Heart right ventricle (tissue), 16 donors: ENCODE data around the gene CLDN2. TPM values are rescaled to one million over a fixed set of nuclear protein-coding genes. Genes with fewer than 3 reads are reported as not detected.

Experiments used
- ATAC-seq, 8 donors: fragments of 200-7000 bp; cut with Tn5 transposase; one replicate each; pipeline ENCODE4 v1.9.1; 2020; ENCODE audit warnings: mild to moderate bottlenecking in 8 of 8, moderate library complexity in 8 of 8, moderate number of reproducible peaks in 1 of 8
- DNase-seq, 2 donors: peaks; one replicate each; pipeline ENCODE4 v3.0.0-alpha.2; 2020
- H3K27ac ChIP-seq, 10 donors: fragments of 200-600 bp; sonication (generic) in 2 of 10; one replicate each; pipeline versions ENCODE4 v1.5.0 to v1.8.0; 2020 to 2022; ENCODE audit warnings: mild to moderate bottlenecking in 3 of 10
- H3K27me3 ChIP-seq, 7 donors: fragments of 200-600 bp; one replicate each; pipeline ENCODE4 v1.8.0; 2021 to 2022; ENCODE audit warnings: mild to moderate bottlenecking in 2 of 7
- H3K36me3 ChIP-seq, 9 donors: fragments of 200-600 bp; sonication (generic) in 1 of 9; one replicate each; pipeline versions ENCODE4 v1.5.0 to v1.8.0; 2020 to 2022; ENCODE audit warnings: mild to moderate bottlenecking in 2 of 9
- H3K4me1 ChIP-seq, 9 donors: fragments of 200-600 bp; sonication (generic) in 1 of 9; one replicate each; pipeline versions ENCODE4 v1.5.0 to v1.8.0; 2020 to 2022; ENCODE audit warnings: mild to moderate bottlenecking in 4 of 9
- H3K4me3 ChIP-seq, 10 donors: fragments of 200-600 bp; sonication (generic) in 2 of 10; one replicate each; pipeline versions ENCODE4 v1.5.0 to v1.8.0; 2020 to 2022; ENCODE audit warnings: mild to moderate bottlenecking in 7 of 10, moderate library complexity in 2 of 10
- H3K9me3 ChIP-seq, 11 donors: fragments of 200-600 bp in 10 of 11; sonication (generic) in 2 of 11; one replicate each; pipeline versions ENCODE4 v1.5.0 to v1.8.0; 2013 to 2022; ENCODE audit warnings: mild to moderate bottlenecking in 2 of 11, control low read depth in 1 of 11, moderate library complexity in 1 of 11
- CTCF ChIP-seq, 9 donors: fragments of 200-600 bp; sonication (generic) in 2 of 9; IDR thresholded peaks; one replicate each; pipeline versions ENCODE4 v1.5.0 to v1.8.0; 2021 to 2022; ENCODE audit warnings: antibody characterized with exemption in 9 of 9, mild to moderate bottlenecking in 5 of 9, moderate library complexity in 1 of 9
- WGBS, 2 donors: extraction: QIAGEN DNeasy Blood & Tissue Kit; methylation state at CpG; one replicate each; pipeline ENCODE4 v1.1.7; 2013; ENCODE audit warnings: inconsistent platforms in 1 of 2; 5-methylcytosine and 5-hydroxymethylcytosine counted together
- intact Hi-C, 10 donors: fragments of 100-400 bp; cut with DNase I; formaldehyde crosslinking; loops; one replicate each; pipeline versions ENCODE4 v1.11.1 to v1.14.2; 2022
- polyA plus RNA-seq, 2 donors: library from polyadenylated mRNA; stranded (reverse); fragments of 200-250 nt; gene quantifications; one replicate each; pipeline ENCODE4 v1.2.3, GENCODE V29; 2013
- total RNA-seq, 10 donors: library from RNA; stranded (reverse); fragmentation: NEBNext Ultra II Directional in 3 of 10; extraction: Animal tissue kit (Norgen Biotek cat#: 25700) in 3 of 10; gene quantifications; one replicate each; pipeline versions ENCODE4 v1.2.1 to v1.2.4, GENCODE V29; 2021 to 2023
- donor health status: Arrhythmogenic right ventricular cardiomyopathy.
- donor health status: ischemic (EF 13 %, LVEDD 7.1; RV severe dilation, severe dysfunction).
- donor health status: healthy with polysubstance abuse.
- donor health status: DM: no; HTN: yes; CAD: no.
- donor health status: DM: no; HTN: no; CAD: no.
- donor health status: ischemic (EF 25% LVEDD 6.9; RV normal size, moderate dysfunction).
- donor health status: ischemic (EF 25% LVEDD 5.7; RV mildly dilated, moderate dysfunction).
- donor health status: healthy.
- donor health status: DM: yes; HTN: yes; CAD: no.
- donor health status: Ischemic cardiomyopathy.
- donor health status: ischemic (EF 35%, LVEDD 5.7; RV mildly dilated, moderate dysfunction).
- donor health status: nonischemic (EF 11% LVEDD 7.7; RV severe dilation, severe dysfunction).
- donor health status: DM: yes; HTN: yes; CAD: no.
- donor health status: PGD.
- donor health status: ischemic (EF 29% LVEDD 5.4; RV normal size, mild dysfunction).
- donor health status: nonischemic (EF 23%, LVEDD 6.1; RV moderate dilation, normal function).

Gene CLDN2
- total and polyA plus RNA-seq, 12 donors = 0.03 TPM; not detected in 11

GRCh38 chrX:106901781-106902219, 18.4 kb upstream of the CLDN2 start:
- no peak overlapping the region for H3K4me3 ChIP-seq
- WGBS, 2 donors = 78 to 85% methylated on average over 4 of the region's 4 CpGs
- intact Hi-C loops = loop anchor here in 2 of 10 donors (5.0 kb wide), 2 partner anchors 41 to 51 kb away; no protein-coding TSS in a partner anchor
- H3K4me1 ChIP-seq = no peaks in the 10 kb centered on the region
- H3K27ac ChIP-seq = no peak overlapping the region
- no peak for ATAC-seq
- no peak for TF ChIP-seq CTCF (IDR thresholded peaks at IDR 0.05)
- no peaks in the 10 kb centered on the region for H3K9me3 ChIP-seq
- H3K36me3 ChIP-seq = no peaks in the 10 kb centered on the region
- H3K27me3 ChIP-seq = peaks cover 0 to 18% (median 0%) of the 10 kb centered on the region in 7 donors
- DNase-seq = no peak

- no peaks in the 10 kb centered on the region for H3K4me1 ChIP-seq
- ATAC-seq = no peak
- no peaks in the 10 kb centered on the region for H3K36me3 ChIP-seq
- TF ChIP-seq CTCF (IDR thresholded peaks at IDR 0.05) = no peak
- peaks cover 0 to 15% (median 0%) of the 10 kb centered on the region in 7 donors for H3K27me3 ChIP-seq
- no peak for DNase-seq
- intact Hi-C loops = loop anchor here in 2 of 10 donors (5.0 kb wide), 2 partner anchors 40 to 50 kb away; no protein-coding TSS in a partner anchor
- no peaks in the 10 kb centered on the region for H3K9me3 ChIP-seq
- no peak overlapping the region for H3K4me3 ChIP-seq
- 88 to 89% methylated on average over 2 of the region's 2 CpGs for WGBS, 2 donors
- no peak overlapping the region for H3K27ac ChIP-seq
These were observed 17.5 kb upstream of the CLDN2 start for GRCh38 chrX:106902684-106903083.

- Histone ChIP-seq H3K36me3 (no peaks in the 10 kb centered on the region), H3K9me3 (no peaks in the 10 kb centered on the region), H3K27ac (no peak within 1 kb of the TSS), H3K27me3 (peaks cover 0 to 15% (median 0%) of the 10 kb centered on the region in 7 donors), H3K4me1 (no peaks in the 10 kb centered on the region), H3K4me3 (no peak within 1 kb of the TSS)
- 58 to 88% methylated on average over 1 of the region's 1 CpG for WGBS, 2 donors
- ATAC-seq (no peak), DNase-seq (no peak)
- no peak for TF ChIP-seq CTCF (IDR thresholded peaks at IDR 0.05)
- intact Hi-C loops = loop anchor here in 2 of 10 donors (5.0 kb wide), 2 partner anchors 39 to 49 kb away; no protein-coding TSS in a partner anchor
These were observed 16.8 kb upstream of the CLDN2 start, which contains the start of gene RIPPLY1 for GRCh38 chrX:106903291-106903824. Gene RIPPLY1, minus strand, starts transcription at chrX:106903341. Its CDS starts 54 bp downstream, at chrX:106903287.

- no peak for TF ChIP-seq CTCF (IDR thresholded peaks at IDR 0.05)
- no peaks in the 10 kb centered on the region for H3K4me1 ChIP-seq
- peaks cover 0 to 15% (median 0%) of the 10 kb centered on the region in 7 donors for H3K27me3 ChIP-seq
- intact Hi-C loops = loop anchor here in 2 of 10 donors (5.0 kb wide), 2 partner anchors 38 to 48 kb away; no protein-coding TSS in a partner anchor
- DNase-seq (no peak), ATAC-seq (peak in 1 of 8 donors; percentile 61)
- no peak overlapping the region for H3K4me3 ChIP-seq
- H3K27ac ChIP-seq = no peak overlapping the region
- no peaks in the 10 kb centered on the region for H3K36me3 ChIP-seq
- H3K9me3 ChIP-seq = no peaks in the 10 kb centered on the region
- WGBS, 2 donors = 69 to 83% methylated on average over 5 of the region's 5 CpGs
These were observed 16.2 kb upstream of the CLDN2 start for GRCh38 chrX:106903856-106904528.
